Glutamatergic neuron (in vitro differentiated cells): Measurements from ENCODE around the gene NETO2. TPM values are rescaled to one million over a fixed set of nuclear protein-coding genes. Genes with fewer than 3 reads are reported as not detected.

Experiments
- DNase-seq: peaks from one replicate; pipeline ENCODE4 v3.0.0; 2022
- H3K27ac Mint-ChIP-seq: one replicate; pipeline ENCODE4 v1.8.0; 2020; ENCODE audit warnings: mild to moderate bottlenecking, mixed read lengths, inconsistent platforms; ENCODE audit not compliant: unreplicated experiment
- H3K27me3 Mint-ChIP-seq: one replicate; pipeline ENCODE4 v1.8.0; 2020; ENCODE audit warnings: mild to moderate bottlenecking, moderate library complexity, mixed read lengths, inconsistent platforms; ENCODE audit not compliant: unreplicated experiment
- H3K36me3 Mint-ChIP-seq: one replicate; pipeline ENCODE4 v1.8.0; 2020; ENCODE audit warnings: mild to moderate bottlenecking, mixed read lengths, inconsistent platforms; ENCODE audit not compliant: unreplicated experiment
- H3K4me1 Mint-ChIP-seq: one replicate; pipeline ENCODE4 v1.8.0; 2020; ENCODE audit warnings: mild to moderate bottlenecking, low read depth, mixed read lengths, inconsistent platforms; ENCODE audit not compliant: unreplicated experiment
- H3K4me3 Mint-ChIP-seq: one replicate; pipeline ENCODE4 v1.8.0; 2020; ENCODE audit warnings: mild to moderate bottlenecking, mixed read lengths, inconsistent platforms; ENCODE audit not compliant: unreplicated experiment
- H3K9me3 Mint-ChIP-seq: one replicate; pipeline ENCODE4 v1.8.0; 2020; ENCODE audit warnings: mild to moderate bottlenecking, moderate library complexity, mixed read lengths, inconsistent platforms; ENCODE audit not compliant: unreplicated experiment
- CTCF ChIP-seq: fragments of 200-600 bp; sonication (generic); IDR thresholded peaks from one replicate; pipeline ENCODE4 v1.5.0; 2021; ENCODE audit not compliant: partially characterized antibody, unreplicated experiment
- total RNA-seq: library from RNA; stranded (reverse); fragmentation: NEBNext Ultra II Directional; extraction: Animal tissue kit (Norgen Biotek cat#: 25700); gene quantifications from one replicate; pipeline ENCODE4 v1.2.1, GENCODE V29; 2021; ENCODE audit not compliant: unreplicated experiment

The NETO2 gene
- total RNA-seq, 1 donor from 2014 or later = 26.3 TPM

- Mint-ChIP-seq H3K4me1 (no peaks in the 10 kb centered on the region), H3K27ac (no peak overlapping the region), H3K4me3 (no peak overlapping the region), H3K9me3 (peaks cover under 1% of the 10 kb centered on the region), H3K27me3 (peaks cover 4% of the 10 kb centered on the region), H3K36me3 (peaks cover 19% of the 10 kb centered on the region)
- no peak for TF ChIP-seq CTCF
- no peak for DNase-seq
Measured at GRCh38 chr16:47150067-47150466, 6.3 kb upstream of the NETO2 start.

GRCh38 chr16:47144559-47144877, 773 bp upstream of the NETO2 start:
- DNase-seq = no peak
- H3K27me3 Mint-ChIP-seq = peaks cover 12% of the 10 kb centered on the region
- H3K4me1 Mint-ChIP-seq = peaks cover 3% of the 10 kb centered on the region
- no peak overlapping the region for H3K27ac Mint-ChIP-seq
- TF ChIP-seq CTCF = no peak
- H3K36me3 Mint-ChIP-seq = no peaks in the 10 kb centered on the region
- peak overlapping the region; percentile 83 for H3K4me3 Mint-ChIP-seq
- peaks cover 11% of the 10 kb centered on the region for H3K9me3 Mint-ChIP-seq

GRCh38 chr16:47142821-47143676, 696 bp downstream of the NETO2 start:
- peak; percentile 84 for DNase-seq
- TF ChIP-seq CTCF = peak; percentile 95
- peak overlapping the region; percentile 69 for H3K27ac Mint-ChIP-seq
- H3K4me3 Mint-ChIP-seq = peak overlapping the region; percentile 92
- peaks cover 12% of the 10 kb centered on the region for H3K27me3 Mint-ChIP-seq
- peaks cover 8% of the 10 kb centered on the region for H3K4me1 Mint-ChIP-seq
- H3K9me3 Mint-ChIP-seq = peaks cover 11% of the 10 kb centered on the region
- no peaks in the 10 kb centered on the region for H3K36me3 Mint-ChIP-seq

- Mint-ChIP-seq H3K4me3 (peak overlapping the region; percentile 92), H3K36me3 (no peaks in the 10 kb centered on the region), H3K27ac (peak overlapping the region; percentile 69), H3K9me3 (peaks cover 11% of the 10 kb centered on the region), H3K27me3 (peaks cover 12% of the 10 kb centered on the region), H3K4me1 (peaks cover 8% of the 10 kb centered on the region)
- no peak for TF ChIP-seq CTCF
- no peak for DNase-seq
Measured at GRCh38 chr16:47142486-47142820, 1.3 kb downstream of the NETO2 start.

GRCh38 chr16:47141773-47142485, 1.8 kb downstream of the NETO2 start:
- Mint-ChIP-seq H3K4me1 (peaks cover 8% of the 10 kb centered on the region), H3K27ac (peak overlapping the region; percentile 69), H3K27me3 (peaks cover 12% of the 10 kb centered on the region), H3K9me3 (peaks cover 11% of the 10 kb centered on the region), H3K4me3 (peak overlapping the region; percentile 92), H3K36me3 (no peaks in the 10 kb centered on the region)
- peak; percentile 88 for DNase-seq
- TF ChIP-seq CTCF = peak; percentile 72
